Suprapubic skin (tissue), 2 donors: ENCODE data around the gene NRXN3.

Source experiments
- EP300 ChIP-seq: sonication (generic); formaldehyde crosslinking; IDR thresholded peaks from one replicate; pipeline ENCODE4 v1.6.1; 2017; ENCODE audit warnings: antibody characterized with exemption
- POLR2A ChIP-seq, 2 donors: fragments of 450-650 bp; IDR thresholded peaks; one replicate each; pipeline ENCODE4 v1.6.1; 2017; ENCODE audit warnings: antibody characterized with exemption in 2 of 2, mild to moderate bottlenecking in 2 of 2, moderate library complexity in 2 of 2

- TF ChIP-seq EP300, result no peak
- no peak for TF ChIP-seq POLR2A (IDR thresholded peaks at IDR 0.05)
Observed at GRCh38 chr14:79089576-79089975, 919.4 kb downstream of the NRXN3 start.
